ENCODE data around the gene SARS1. TPM values are rescaled to one million over a fixed set of nuclear protein-coding genes. Genes with fewer than 3 reads are reported as not detected.
A peak's percentile ranks its signal among the peaks of the same experiment; 100 is the strongest.

The SARS1 gene
- total and polyA plus RNA-seq, 2 donors (not counting 1 experiment from before 2014, with no cell fraction given) = 237 to 437 TPM

- TF ChIP-seq CTCF (conservative IDR thresholded peaks at IDR 0.05 in 1 of 2, IDR thresholded peaks at IDR 0.05 in 1 of 2; ENCODE audit: low read depth in 1 of 2, low read length in 2 of 2) (no peak), EZH2 (IDR thresholded peaks at IDR 0.05; ENCODE audit: low read length, missing control alignments) (no peak)
- DNase-seq (ENCODE audit: low read depth in 2 of 2) = no peak
- Histone ChIP-seq H3K9me3 (ENCODE audit: control insufficient read depth, insufficient read depth, low read depth, low read length) (no peaks in the 10 kb centered on the region), H3K79me2 (ENCODE audit: control insufficient read depth, insufficient read depth, low read length) (no peaks in the 10 kb centered on the region), H3K27ac (ENCODE audit: insufficient read depth, low read length) (no peak overlapping the region), H4K20me1 (ENCODE audit: control insufficient read depth, extremely low read depth, insufficient read depth, low read length) (no peaks in the 10 kb centered on the region), H3K4me1 (ENCODE audit: control insufficient read depth, extremely low read depth, insufficient read depth, low read length) (no peaks in the 10 kb centered on the region), H3K27me3 (ENCODE audit: control insufficient read depth, insufficient read depth, low read length) (no peaks in the 10 kb centered on the region), H3K4me3 (replicated peaks in 1 of 4; ENCODE audit: control extremely low read depth in 1 of 4, insufficient read depth in 1 of 4, low read depth in 3 of 4, low read length in 4 of 4) (no peak overlapping the region), H3K36me3 (ENCODE audit: control insufficient read depth, insufficient read depth, low read length) (no peaks in the 10 kb centered on the region), H3K4me2 (ENCODE audit: extremely low read depth, insufficient read depth, low read length) (no peak overlapping the region), H2AFZ (ENCODE audit: low read length) (no peak overlapping the region), H3K9ac (ENCODE audit: insufficient read depth, low read length) (no peak overlapping the region)
Measured at GRCh38 chr1:109265741-109266330, 52.1 kb downstream of the SARS1 start.

DNA sequence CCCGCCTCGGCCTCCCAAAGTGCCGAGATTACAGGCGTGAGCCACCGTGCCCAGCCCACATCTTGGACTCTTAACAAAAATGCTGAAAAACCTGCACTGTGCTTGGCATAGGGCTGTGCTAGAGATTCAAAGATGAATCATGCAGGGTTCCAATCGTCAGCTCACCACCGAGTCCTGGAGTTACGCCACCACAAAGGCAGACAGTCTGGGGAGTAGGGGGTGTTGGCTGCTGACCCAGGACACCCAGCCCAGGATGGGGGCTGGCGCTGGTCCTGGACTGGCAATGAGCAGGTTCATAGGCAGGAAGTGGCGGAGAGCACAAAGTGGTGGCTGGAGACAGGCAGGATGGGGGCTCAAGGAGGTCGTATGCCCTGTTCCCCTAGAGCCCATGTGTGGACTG lies 53.2 kb downstream of the SARS1 start:
- TF ChIP-seq CTCF (conservative IDR thresholded peaks at IDR 0.05 in 1 of 2, IDR thresholded peaks at IDR 0.05 in 1 of 2; ENCODE audit: low read depth in 1 of 2, low read length in 2 of 2) (no peak), EZH2 (IDR thresholded peaks at IDR 0.05; ENCODE audit: low read length, missing control alignments) (no peak)
- DNase-seq (ENCODE audit: low read depth in 2 of 2) = peak; percentile 29 to 94
- no peaks in the 10 kb centered on the region for H3K27me3 ChIP-seq (ENCODE audit: control insufficient read depth, insufficient read depth, low read length)

DNA sequence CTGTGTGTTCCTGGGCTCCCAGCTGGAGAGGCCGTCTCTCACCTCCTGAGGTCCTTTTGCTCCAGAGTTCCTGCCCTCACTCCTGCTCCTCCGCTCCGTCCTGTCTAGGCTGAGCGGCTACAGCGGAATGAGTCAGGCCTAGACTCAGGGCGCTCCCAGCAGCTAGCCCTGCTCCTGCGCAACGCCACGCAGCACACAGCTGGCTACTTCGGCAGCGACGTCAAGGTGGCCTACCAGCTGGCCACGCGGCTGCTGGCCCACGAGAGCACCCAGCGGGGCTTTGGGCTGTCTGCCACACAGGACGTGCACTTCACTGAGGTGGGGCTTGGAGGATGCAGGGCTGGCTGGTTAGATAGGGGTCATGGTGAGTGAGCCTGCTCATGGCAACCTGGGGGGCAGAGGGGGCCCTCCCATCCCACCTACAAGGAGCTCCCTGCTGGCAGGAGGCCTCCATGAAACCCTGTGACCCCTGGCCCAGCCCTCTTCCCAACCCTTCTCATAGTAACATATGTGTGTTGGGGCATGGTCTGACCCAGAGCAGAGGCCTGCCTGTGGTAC lies 54.1 kb downstream of the SARS1 start:
- peak in 1 of 2 donors; percentile 73 for DNase-seq (ENCODE audit: low read depth in 2 of 2)

More for the DNA sequence above, 53.2 kb downstream of the SARS1 start:
- Histone ChIP-seq H2AFZ (ENCODE audit: low read length) (no peak overlapping the region), H3K36me3 (ENCODE audit: control insufficient read depth, insufficient read depth, low read length) (no peaks in the 10 kb centered on the region), H3K27ac (ENCODE audit: insufficient read depth, low read length) (no peak overlapping the region), H4K20me1 (ENCODE audit: control insufficient read depth, extremely low read depth, insufficient read depth, low read length) (no peaks in the 10 kb centered on the region), H3K4me3 (replicated peaks in 1 of 4; ENCODE audit: control extremely low read depth in 1 of 4, insufficient read depth in 1 of 4, low read depth in 3 of 4, low read length in 4 of 4) (no peak overlapping the region), H3K4me1 (ENCODE audit: control insufficient read depth, extremely low read depth, insufficient read depth, low read length) (no peaks in the 10 kb centered on the region), H3K4me2 (ENCODE audit: extremely low read depth, insufficient read depth, low read length) (no peak overlapping the region), H3K9ac (ENCODE audit: insufficient read depth, low read length) (no peak overlapping the region), H3K79me2 (ENCODE audit: control insufficient read depth, insufficient read depth, low read length) (no peaks in the 10 kb centered on the region), H3K9me3 (ENCODE audit: control insufficient read depth, insufficient read depth, low read depth, low read length) (no peaks in the 10 kb centered on the region)

More for the DNA sequence above, 54.1 kb downstream of the SARS1 start:
- no peak for TF ChIP-seq EZH2 (IDR thresholded peaks at IDR 0.05; ENCODE audit: low read length, missing control alignments)
- no peak for TF ChIP-seq CTCF (conservative IDR thresholded peaks at IDR 0.05 in 1 of 2, IDR thresholded peaks at IDR 0.05 in 1 of 2; ENCODE audit: low read depth in 1 of 2, low read length in 2 of 2)
- H3K9ac ChIP-seq (ENCODE audit: insufficient read depth, low read length) = no peak overlapping the region
- H4K20me1 ChIP-seq (ENCODE audit: control insufficient read depth, extremely low read depth, insufficient read depth, low read length) = no peaks in the 10 kb centered on the region
- no peak overlapping the region for H2AFZ ChIP-seq (ENCODE audit: low read length)
- H3K79me2 ChIP-seq (ENCODE audit: control insufficient read depth, insufficient read depth, low read length) = no peaks in the 10 kb centered on the region
- H3K27ac ChIP-seq (ENCODE audit: insufficient read depth, low read length) = no peak overlapping the region
- H3K4me1 ChIP-seq (ENCODE audit: control insufficient read depth, extremely low read depth, insufficient read depth, low read length) = no peaks in the 10 kb centered on the region
- H3K27me3 ChIP-seq (ENCODE audit: control insufficient read depth, insufficient read depth, low read length) = no peaks in the 10 kb centered on the region
- no peak overlapping the region for H3K4me3 ChIP-seq (replicated peaks in 1 of 4; ENCODE audit: control extremely low read depth in 1 of 4, insufficient read depth in 1 of 4, low read depth in 3 of 4, low read length in 4 of 4)
- H3K9me3 ChIP-seq (ENCODE audit: control insufficient read depth, insufficient read depth, low read depth, low read length) = no peaks in the 10 kb centered on the region
- H3K36me3 ChIP-seq (ENCODE audit: control insufficient read depth, insufficient read depth, low read length) = no peaks in the 10 kb centered on the region
- no peak overlapping the region for H3K4me2 ChIP-seq (ENCODE audit: extremely low read depth, insufficient read depth, low read length)
